ENCODE results near the gene SUCLG1. TPM values are rescaled to one million over a fixed set of nuclear protein-coding genes. Genes with fewer than 3 reads are reported as not detected.

The SUCLG1 gene
- total RNA-seq, 1 donor from 2014 or later, result 40.2 TPM

Other genes starting within 250 kb of the SUCLG1 start
- gene DNAH6, start 57.2 kb upstream of the SUCLG1 start, total RNA-seq (ENCODE audit: low replicate concordance), result 1.2 and 2.6 TPM in 2 replicates